Left renal pelvis (tissue), 4 donors: ENCODE results near the gene HSPA14. TPM values are rescaled to one million over a fixed set of nuclear protein-coding genes. Genes with fewer than 3 reads are reported as not detected.
"Not testable (repeated sequence)": the region's sequence is repeated elsewhere in the genome, so short reads cannot be mapped to it uniquely, and the experiment has no call there.

Experiments used
- DNase-seq, 4 donors: peaks; one replicate each; pipeline ENCODE4 v3.0.0-alpha.2; 2013; ENCODE audit warnings: low read depth in 4 of 4, low spot score in 3 of 4
- polyA plus RNA-seq, 4 donors: library from polyadenylated mRNA; unstranded; fragments of 120-200 nt; gene quantifications; one replicate each; pipeline ENCODE4 v1.2.1, GENCODE V29; 2013; ENCODE audit not compliant: insufficient read length in 4 of 4

The HSPA14 gene
- polyA plus RNA-seq, 4 donors, result 12.8 to 21.6 (median 20.8) TPM

GRCh38 chr10:14836208-14836607, 1.9 kb upstream of the HSPA14 start:
- no peak for DNase-seq

GRCh38 chr10:14837003-14837756, 926 bp upstream of the HSPA14 start:
- DNase-seq, result peak in 3 of 4 donors; percentile 6 to 68 (median 66)

DNA sequence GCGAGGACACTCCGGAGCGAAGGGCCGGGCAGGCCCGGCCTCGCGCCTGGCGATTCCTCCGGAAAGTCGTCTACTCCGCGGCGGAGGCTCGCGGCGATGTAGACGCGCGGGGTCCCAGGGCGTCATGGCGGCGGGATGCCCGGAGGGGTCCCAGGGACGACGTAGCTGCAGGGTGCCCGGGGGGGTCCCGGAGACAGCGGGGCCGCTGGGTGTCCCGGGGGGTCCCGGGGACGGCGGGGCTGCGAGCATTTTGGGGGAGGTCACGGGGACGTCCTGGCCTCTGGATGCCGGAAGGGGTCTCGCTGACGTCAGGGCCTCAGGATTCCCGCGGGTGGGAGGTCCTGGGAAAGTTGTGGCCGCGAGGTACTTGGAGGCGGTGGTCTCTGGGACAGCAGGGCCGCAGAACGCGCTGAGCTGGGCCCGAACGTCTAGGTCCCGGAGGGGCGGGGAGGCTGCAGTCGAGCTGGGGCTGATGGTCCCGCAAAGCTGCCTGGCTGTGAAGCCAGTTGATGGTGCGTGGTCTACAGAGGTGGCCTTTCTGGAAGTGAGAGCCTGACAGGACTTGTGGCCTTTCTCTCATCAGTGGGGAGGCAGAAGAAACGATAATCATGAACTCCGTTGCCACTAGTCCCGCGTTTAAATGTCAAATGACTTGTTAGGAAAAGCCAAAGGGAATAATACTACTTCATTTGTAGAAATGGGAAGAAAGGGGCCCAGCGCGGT, 637 bp downstream of the HSPA14 start:
- DNase-seq, result peak in 1 of 4 donors; percentile 43

DNA sequence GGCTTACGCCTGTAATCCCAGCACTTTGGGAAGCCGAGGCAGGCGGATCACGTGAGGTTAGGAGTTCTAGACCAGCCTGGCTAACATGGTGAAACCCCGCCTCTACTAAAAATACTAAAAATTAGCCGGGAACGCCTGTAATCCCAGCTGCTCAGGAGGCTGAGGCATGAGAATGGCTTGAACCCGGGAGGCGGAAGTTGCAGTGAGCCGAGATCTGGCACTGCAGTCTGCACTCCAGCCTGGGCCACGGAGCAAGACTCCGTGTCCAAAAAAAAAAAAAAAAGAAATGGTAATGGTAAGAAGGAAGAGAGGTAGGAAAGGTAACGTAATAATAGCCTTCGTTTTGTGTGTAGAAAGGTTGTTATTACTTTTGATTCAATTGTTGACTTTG, 1.2 kb downstream of the HSPA14 start:
- DNase-seq, result no peak

DNA sequence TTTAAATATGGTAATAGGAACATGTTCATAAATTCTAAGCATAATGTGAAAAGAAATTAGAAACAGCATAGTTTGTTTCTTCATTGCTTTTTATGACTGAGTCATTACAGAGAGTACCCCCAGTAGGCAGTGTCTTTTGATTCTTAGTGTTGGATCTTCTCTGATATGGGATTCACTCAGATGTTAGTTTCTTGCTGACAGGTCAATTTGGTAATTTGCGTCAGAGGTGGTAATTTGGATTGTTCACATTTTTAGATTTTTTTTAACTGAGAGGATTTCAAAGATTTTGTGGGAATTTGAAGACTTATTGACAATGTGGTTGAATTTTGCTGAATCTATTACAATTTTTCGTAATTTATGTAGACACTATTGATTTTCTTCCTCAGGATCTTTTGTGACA, 2.1 kb downstream of the HSPA14 start:
- DNase-seq, result no peak

GRCh38 chr10:14843327-14843988, 5.4 kb downstream of the HSPA14 start:
- no peak for DNase-seq

- no peak for DNase-seq
These were observed 6.8 kb downstream of the HSPA14 start for GRCh38 chr10:14844948-14845347.

DNA sequence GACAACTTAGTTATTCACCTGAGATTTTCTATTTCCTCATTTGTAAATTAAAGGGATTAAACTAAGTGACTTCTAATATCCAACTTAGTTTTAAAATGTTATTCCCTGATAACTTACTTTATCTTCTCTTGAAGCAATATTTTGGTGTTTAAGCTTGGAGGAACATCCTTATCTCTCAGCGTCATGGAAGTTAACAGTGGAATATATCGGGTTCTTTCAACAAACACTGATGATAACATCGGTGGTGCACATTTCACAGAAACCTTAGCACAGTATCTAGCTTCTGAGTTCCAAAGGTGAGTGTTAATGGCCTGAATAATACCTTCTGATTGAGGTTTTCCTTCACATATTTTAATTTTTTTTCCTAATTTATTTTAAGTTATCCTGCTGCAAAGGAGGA, 14.1 kb downstream of the HSPA14 start:
- DNase-seq, result no peak

- DNase-seq, result no peak
These were observed 17.3 kb downstream of the HSPA14 start for GRCh38 chr10:14855453-14855852.

DNA sequence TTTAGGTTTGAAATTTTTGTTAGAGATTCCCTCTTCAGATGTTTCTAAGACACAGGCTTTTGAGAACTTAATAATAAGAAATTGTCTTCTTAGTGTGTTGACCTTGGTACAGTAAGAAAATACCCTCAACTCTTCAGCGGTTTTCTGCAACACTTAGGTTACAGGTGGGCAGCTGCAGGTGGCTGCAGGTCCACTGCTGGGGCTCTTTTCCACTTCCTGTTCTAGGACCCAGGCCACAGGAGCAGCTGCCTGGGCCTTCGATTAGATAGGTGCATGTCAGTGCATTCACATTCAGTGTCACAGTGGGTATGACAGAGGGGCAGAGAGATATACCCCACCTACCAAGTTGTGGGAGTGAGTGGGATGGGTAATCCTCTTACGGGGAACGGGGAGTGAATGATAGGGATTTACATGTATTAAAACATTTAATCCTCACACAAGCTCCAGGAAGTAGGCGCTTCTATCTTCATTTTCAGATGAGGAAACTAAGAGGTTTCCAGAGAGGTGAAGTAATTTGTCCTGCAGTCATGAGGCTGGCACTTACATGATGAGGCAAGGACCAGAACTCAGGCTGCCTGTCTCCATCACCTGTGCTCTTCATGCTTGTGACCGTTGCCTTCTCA, 20.3 kb downstream of the HSPA14 start:
- no peak for DNase-seq

GRCh38 chr10:14859043-14859442, 20.9 kb downstream of the HSPA14 start:
- no peak for DNase-seq

- no peak for DNase-seq
These were observed 21.7 kb downstream of the HSPA14 start for GRCh38 chr10:14859775-14860174.

DNA sequence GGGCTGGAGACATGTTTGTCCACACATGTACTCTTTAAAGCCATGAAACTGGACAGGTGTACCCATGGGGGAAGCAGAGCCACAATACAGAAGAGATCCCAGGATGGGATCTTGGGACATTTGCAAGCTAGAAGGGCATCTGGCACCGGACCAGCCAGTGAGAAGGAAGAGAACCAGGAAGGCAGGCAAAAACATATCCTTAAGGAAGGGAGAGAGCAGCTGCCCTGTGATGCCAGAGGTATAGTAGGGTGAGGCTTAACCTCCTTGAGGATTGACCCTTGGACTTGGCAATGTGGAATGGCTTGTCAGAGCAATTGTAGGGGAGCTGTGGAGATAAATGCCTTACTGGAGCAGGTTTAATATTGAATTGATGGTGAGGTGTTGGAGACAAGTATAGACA, 22.7 kb downstream of the HSPA14 start:
- DNase-seq, result no peak

GRCh38 chr10:14864466-14864865, 26.4 kb downstream of the HSPA14 start:
- DNase-seq, result not testable (repeated sequence)

GRCh38 chr10:14864871-14865270, 26.8 kb downstream of the HSPA14 start:
- DNase-seq, result not testable (repeated sequence)

- no peak for DNase-seq
These were observed 35.1 kb downstream of the HSPA14 start for GRCh38 chr10:14873090-14873760.

- DNase-seq, result no peak
These were observed 37.8 kb downstream of the HSPA14 start for GRCh38 chr10:14875941-14876340.

DNA sequence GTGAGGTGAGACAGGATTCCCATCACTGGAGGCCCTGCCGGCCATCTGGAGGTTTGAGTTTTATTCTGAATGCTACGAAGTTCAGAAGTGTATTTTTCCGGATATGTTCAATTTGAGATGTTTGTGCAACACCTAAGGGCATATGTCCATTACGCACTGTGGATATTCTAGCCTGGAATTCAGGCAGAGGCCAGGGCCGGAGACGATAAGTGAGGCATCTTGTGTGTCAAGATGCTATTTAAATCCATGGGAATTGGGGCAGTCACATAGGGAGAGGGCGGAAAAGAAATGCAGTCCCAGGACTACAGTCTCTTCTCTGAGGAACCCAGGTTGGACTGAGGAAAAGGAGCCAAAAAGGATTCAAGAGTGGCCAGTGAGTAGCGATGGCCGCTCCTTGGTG, 38.7 kb downstream of the HSPA14 start:
- no peak for DNase-seq

- peak; percentile 81 to 93 (median 90) for DNase-seq
These were observed 40.4 kb downstream of the HSPA14 start, which contains the start of gene SUV39H2 for GRCh38 chr10:14878266-14879123. TSS of gene SUV39H2 (plus strand) at chr10:14878866. CDS start at chr10:14878889, 23 bp downstream.
